A549 (cell line): ENCODE data around the gene ECI1. TPM values are rescaled to one million over a fixed set of nuclear protein-coding genes. Genes with fewer than 3 reads are reported as not detected.

ENCODE experiments used
- ATAC-seq, 2 experiments: fragments of 200-7000 bp in 1 of 2; fragments of >200 bp in 1 of 2; cut with Nextera tagmentation in 1 of 2; cut with Tn5 transposase in 1 of 2; 3 replicates each; pipeline versions ENCODE4 v1.8.0 to v1.9.1; 2018 to 2020; ENCODE audit warnings: mild to moderate bottlenecking in 1 of 2, moderate library complexity in 1 of 2
- CTCF ChIA-PET: fragments of 300-600 bp; sonication (Branson Sonifier 250); formaldehyde crosslinking; extraction: SDS; loops from one replicate; lab custom pipeline; 2021; ENCODE audit warnings: antibody characterized with exemption, inconsistent platforms; lab: Yijun Ruan, JAX
- POLR2A ChIA-PET: fragments of 350-600 bp; formaldehyde crosslinking; extraction: SDS; loops from one replicate; lab custom pipeline; 2021; ENCODE audit warnings: antibody characterized with exemption, inconsistent platforms; lab: Yijun Ruan, JAX
- DNase-seq, 2 experiments: peaks; one replicate each; pipeline versions ENCODE4 v3.0.0 to v3.0.0-alpha.2; 2011 to 2016; ENCODE audit warnings: low read depth in 1 of 2, low spot score in 1 of 2
- FAIRE-seq: peaks from 2 replicates; lab custom pipeline; 2011; peaks lifted over from hg19 to GRCh38; lab: Jason Lieb, UNC
- H3K27ac ChIP-seq, 2 experiments: fragments of >200 bp; sonication (Bioruptor Twin); formaldehyde crosslinking; 3 replicates each; pipeline ENCODE4 v1.5.1; 2016 to 2017
- H3K4me1 ChIP-seq: fragments of >200 bp; sonication (Bioruptor Twin); formaldehyde crosslinking; 3 replicates; pipeline ENCODE4 v1.6.1; 2016
- H3K4me2 ChIP-seq: fragments of >200 bp; sonication (Bioruptor Twin); formaldehyde crosslinking; 3 replicates; pipeline ENCODE4 v1.6.1; 2016
- H3K4me3 ChIP-seq: fragments of >200 bp; sonication (Bioruptor Twin); formaldehyde crosslinking; 3 replicates; pipeline ENCODE4 v1.5.1; 2016
- H3K9me3 ChIP-seq: fragments of >200 bp; sonication (Bioruptor Twin); formaldehyde crosslinking; 3 replicates; pipeline ENCODE4 v1.6.1; 2016
- CTCF ChIP-seq: fragments of >200 bp; sonication (Bioruptor Twin); formaldehyde crosslinking; IDR thresholded peaks from 3 replicates; pipeline ENCODE4 v1.5.1; 2016
- EP300 ChIP-seq, 2 experiments: fragments of >200 bp; sonication (Bioruptor Twin); formaldehyde crosslinking; IDR thresholded peaks; 2 replicates in 1 of 2; 3 replicates in 1 of 2; pipeline ENCODE4 v1.6.1; 2016 to 2017
- NR3C1 ChIP-seq: fragments of >200 bp; sonication (Bioruptor Twin); formaldehyde crosslinking; IDR thresholded peaks from 3 replicates; pipeline ENCODE4 v1.6.1; 2017
- RARB ChIP-seq: fragments of 250-450 bp; sonication (Bioruptor Pico); IDR thresholded peaks from 2 replicates; pipeline ENCODE4 v1.8.0; 2021; ENCODE audit warnings: mild to moderate bottlenecking, moderate library complexity
- REST ChIP-seq: fragments of 200-600 bp; sonication (generic); IDR thresholded peaks from 2 replicates; pipeline ENCODE4 v1.6.1; 2016; ENCODE audit warnings: antibody characterized with exemption, mild to moderate bottlenecking, moderate library complexity
- RFX5 ChIP-seq: fragments of 450-650 bp; IDR thresholded peaks from 2 replicates; pipeline ENCODE4 v1.7.1; 2014; ENCODE audit warnings: antibody characterized with exemption, mild to moderate bottlenecking, moderate library complexity
- TFCP2L1 ChIP-seq: fragments of 250-450 bp; sonication (Bioruptor Pico); IDR thresholded peaks from 2 replicates; pipeline ENCODE4 v1.5.0; 2021; ENCODE audit warnings: mild to moderate bottlenecking
- USF2 ChIP-seq: fragments of 450-650 bp; IDR thresholded peaks from 2 replicates; pipeline ENCODE4 v1.6.1; 2014; ENCODE audit warnings: antibody characterized with exemption
- ZSCAN20 ChIP-seq: fragments of 250-450 bp; sonication (Bioruptor Pico); IDR thresholded peaks from 2 replicates; pipeline ENCODE4 v1.8.0; 2022; ENCODE audit warnings: mild to moderate bottlenecking, moderate library complexity
- WGBS: methylation state at CpG from one replicate; pipeline ENCODE4 v1.1.6; 2017; ENCODE audit errors: missing lambda C conversion rate; 5-methylcytosine and 5-hydroxymethylcytosine counted together
- polyA plus RNA-seq, 4 experiments: library from polyadenylated mRNA; depleted of rRNA in 3 of 4; stranded (reverse); fragments of >200 nt; fragmentation: RNase III in 1 of 4; extraction: RNeasy Plus Mini Kit Qiagen cat#74134 plus additional on column Dnase treatment in 1 of 4; gene quantifications; 2 replicates in 3 of 4; 3 replicates in 1 of 4; pipeline ENCODE4 v1.2.3, GENCODE V29; 2011 to 2017
- small RNA-seq, 6 experiments: library from RNA; depleted of rRNA; stranded (forward); fragments of <200 nt; gene quantifications; one replicate each; pipeline ENCODE3, GENCODE V24; 2012

Gene ECI1
- polyA plus RNA-seq, 2 of the 4 experiments (the other 2 are of a cell fraction) = 41.5 to 47.9 TPM

- no peak overlapping the region for H3K4me3 ChIP-seq
- DNase-seq (no peak), FAIRE-seq (no peak), ATAC-seq (no peak)
- no peaks in the 10 kb centered on the region for H3K9me3 ChIP-seq
- ChIA-PET CTCF (interaction anchor here (1.1 kb wide), 1 partner anchor 310 kb away, joined by 3 read pairs; no protein-coding TSS in a partner anchor), POLR2A (no interaction called here)
- H3K27ac ChIP-seq = no peak overlapping the region
- no peak overlapping the region for H3K4me2 ChIP-seq
- no peak for TF ChIP-seq NR3C1
- 72% methylated on average over 11 of the region's 25 CpGs for WGBS
- H3K4me1 ChIP-seq = peaks cover 17% of the 10 kb centered on the region
Measured at GRCh38 chr16:2190659-2191445, 60.5 kb downstream of the ECI1 start.

DNA sequence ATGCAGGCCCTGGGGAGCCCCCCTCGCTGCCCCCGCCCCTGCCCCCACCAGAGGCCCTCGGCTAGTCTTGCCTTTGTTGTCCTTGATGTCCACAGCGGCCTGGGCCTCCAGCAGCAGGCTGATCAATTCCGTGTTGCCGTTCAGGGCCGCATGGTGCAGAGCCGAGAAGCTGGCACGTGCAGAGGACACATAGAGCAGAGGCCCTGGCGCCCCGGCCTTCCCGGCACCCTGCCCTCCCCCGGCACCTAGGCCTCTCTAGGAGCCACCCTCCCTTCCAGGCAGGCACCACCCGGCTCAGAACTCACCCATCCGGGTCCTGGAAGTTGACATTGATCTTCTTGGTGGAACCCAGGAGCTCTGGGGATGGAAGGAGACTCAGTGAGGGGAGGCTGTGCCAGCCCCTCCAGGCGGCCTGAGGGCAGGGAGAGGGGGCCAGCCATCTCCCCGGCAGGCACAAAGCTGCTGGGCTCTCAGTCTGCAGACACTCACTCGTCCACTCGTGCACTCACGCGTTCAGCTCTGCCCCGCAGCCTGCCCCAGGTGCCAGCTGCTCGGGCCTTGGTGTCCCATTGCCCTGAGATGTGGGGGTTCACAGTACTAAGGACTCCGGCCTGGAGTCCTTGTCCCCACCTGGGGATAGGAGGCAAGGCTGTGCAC is 61.3 kb downstream of the ECI1 start:
- CTCF ChIA-PET = interaction anchor here (1.1 to 1.4 kb wide), 2 partner anchors 186 to 311 kb away, joined by 3 read pairs; no protein-coding TSS in a partner anchor

More for the DNA sequence above, 61.3 kb downstream of the ECI1 start:
- Histone ChIP-seq H3K4me1 (peaks cover 10% of the 10 kb centered on the region), H3K27ac (no peak overlapping the region), H3K9me3 (no peaks in the 10 kb centered on the region), H3K4me2 (no peak overlapping the region), H3K4me3 (no peak overlapping the region)
- DNase-seq (no peak), ATAC-seq (no peak), FAIRE-seq (no peak)
- 81% methylated on average over 14 of the region's 24 CpGs for WGBS
- POLR2A ChIA-PET = interaction anchor here (0.6 kb wide), 1 partner anchor 13 kb away, joined by 5 read pairs; no protein-coding TSS in a partner anchor
- TF ChIP-seq REST = no peak
- TF ChIP-seq RARB (CRISPR knock-in tag) = no peak
- TF ChIP-seq ZSCAN20 (CRISPR knock-in tag) = no peak
- no peak for TF ChIP-seq TFCP2L1 (CRISPR knock-in tag)
- TF ChIP-seq USF2 = no peak
- TF ChIP-seq CTCF = no peak
- no peak for TF ChIP-seq RFX5
- no peak for TF ChIP-seq EP300 (IDR thresholded peaks at IDR 0.05)

Small RNA genes within 50 kb of the gene (small RNA-seq; reads per million reads assigned to genes)
- 0 to 44.5 (median 11.0) reads per million in 6 experiments for gene MIR3677
- gene MIR4717 = 0 to 1.9 (median 0) reads per million in 6 experiments

Other genes starting within 250 kb of the ECI1 start
- 15.3 and 17.7 TPM in 2 replicates for gene ZNF598, start 241.8 kb downstream of the ECI1 start, polyA plus RNA-seq (2011; rRNA removed)
- gene ZNF598, start 241.8 kb downstream of the ECI1 start, polyA plus RNA-seq (2017; fragmentation: RNase III; extraction: RNeasy Plus Mini Kit Qiagen cat#74134 plus additional on column Dnase treatment) = 32.7 to 35.0 TPM (median 33.8 TPM) in 3 replicates
- gene NPW, start 231.8 kb downstream of the ECI1 start, polyA plus RNA-seq (2011; rRNA removed) = 0.13 and 0.26 TPM in 2 replicates
- 1.0 to 1.6 TPM (median 1.2 TPM) in 3 replicates for gene NPW, start 231.8 kb downstream of the ECI1 start, polyA plus RNA-seq (2017; fragmentation: RNase III; extraction: RNeasy Plus Mini Kit Qiagen cat#74134 plus additional on column Dnase treatment)
- 33.1 and 35.0 TPM in 2 replicates for gene NHERF2, start 224.7 kb downstream of the ECI1 start, polyA plus RNA-seq (2011; rRNA removed)
- 27.3 to 32.3 TPM (median 31.0 TPM) in 3 replicates for gene NHERF2, start 224.7 kb downstream of the ECI1 start, polyA plus RNA-seq (2017; fragmentation: RNase III; extraction: RNeasy Plus Mini Kit Qiagen cat#74134 plus additional on column Dnase treatment)
- 28.8 and 34.8 TPM in 2 replicates for gene NTHL1, start 203.8 kb downstream of the ECI1 start, polyA plus RNA-seq (2011; rRNA removed)
- gene NTHL1, start 203.8 kb downstream of the ECI1 start, polyA plus RNA-seq (2017; fragmentation: RNase III; extraction: RNeasy Plus Mini Kit Qiagen cat#74134 plus additional on column Dnase treatment) = 41.4 to 42.3 TPM (median 42.1 TPM) in 3 replicates
- gene TSC2, start 203.6 kb downstream of the ECI1 start, polyA plus RNA-seq (2011; rRNA removed) = 32.6 and 41.7 TPM in 2 replicates
- 42.0 to 47.3 TPM (median 45.1 TPM) in 3 replicates for gene TSC2, start 203.6 kb downstream of the ECI1 start, polyA plus RNA-seq (2017; fragmentation: RNase III; extraction: RNeasy Plus Mini Kit Qiagen cat#74134 plus additional on column Dnase treatment)
- gene PKD1, start 115.7 kb downstream of the ECI1 start, polyA plus RNA-seq (2011; rRNA removed) = 11.5 and 17.3 TPM in 2 replicates
- gene PKD1, start 115.7 kb downstream of the ECI1 start, polyA plus RNA-seq (2017; fragmentation: RNase III; extraction: RNeasy Plus Mini Kit Qiagen cat#74134 plus additional on column Dnase treatment) = 38.4 to 39.7 TPM (median 39.2 TPM) in 3 replicates
- gene RAB26, start 103.0 kb downstream of the ECI1 start, polyA plus RNA-seq (2011; rRNA removed) = 6.7 and 7.5 TPM in 2 replicates
- 5.7 to 7.3 TPM (median 6.7 TPM) in 3 replicates for gene RAB26, start 103.0 kb downstream of the ECI1 start, polyA plus RNA-seq (2017; fragmentation: RNase III; extraction: RNeasy Plus Mini Kit Qiagen cat#74134 plus additional on column Dnase treatment)
- 31.9 and 32.0 TPM in 2 replicates for gene TRAF7, start 95.8 kb downstream of the ECI1 start, polyA plus RNA-seq (2011; rRNA removed)
- gene TRAF7, start 95.8 kb downstream of the ECI1 start, polyA plus RNA-seq (2017; fragmentation: RNase III; extraction: RNeasy Plus Mini Kit Qiagen cat#74134 plus additional on column Dnase treatment) = 47.6 to 50.0 TPM (median 48.1 TPM) in 3 replicates
- 0.13 and 0.27 TPM in 2 replicates for gene CASKIN1, start 55.0 kb downstream of the ECI1 start, polyA plus RNA-seq (2011; rRNA removed)
- 0.72 to 1.0 TPM (median 0.87 TPM) in 3 replicates for gene CASKIN1, start 55.0 kb downstream of the ECI1 start, polyA plus RNA-seq (2017; fragmentation: RNase III; extraction: RNeasy Plus Mini Kit Qiagen cat#74134 plus additional on column Dnase treatment)
- gene MLST8, start 46.1 kb downstream of the ECI1 start, polyA plus RNA-seq (2011; rRNA removed) = 46.8 and 49.5 TPM in 2 replicates
- 48.4 to 53.9 TPM (median 50.4 TPM) in 3 replicates for gene MLST8, start 46.1 kb downstream of the ECI1 start, polyA plus RNA-seq (2017; fragmentation: RNase III; extraction: RNeasy Plus Mini Kit Qiagen cat#74134 plus additional on column Dnase treatment)
- 2.0 and 3.1 TPM in 2 replicates for gene BRICD5, start 40.7 kb downstream of the ECI1 start, polyA plus RNA-seq (2011; rRNA removed)
- gene BRICD5, start 40.7 kb downstream of the ECI1 start, polyA plus RNA-seq (2017; fragmentation: RNase III; extraction: RNeasy Plus Mini Kit Qiagen cat#74134 plus additional on column Dnase treatment) = 7.4 to 11.6 TPM (median 9.1 TPM) in 3 replicates
- gene PGP, start 36.7 kb downstream of the ECI1 start, polyA plus RNA-seq (2011; rRNA removed) = 13.9 and 15.0 TPM in 2 replicates
- gene PGP, start 36.7 kb downstream of the ECI1 start, polyA plus RNA-seq (2017; fragmentation: RNase III; extraction: RNeasy Plus Mini Kit Qiagen cat#74134 plus additional on column Dnase treatment) = 27.7 to 33.7 TPM (median 31.9 TPM) in 3 replicates
- 10.4 and 11.0 TPM in 2 replicates for gene E4F1, start 28.0 kb downstream of the ECI1 start, polyA plus RNA-seq (2011; rRNA removed)
- gene E4F1, start 28.0 kb downstream of the ECI1 start, polyA plus RNA-seq (2017; fragmentation: RNase III; extraction: RNeasy Plus Mini Kit Qiagen cat#74134 plus additional on column Dnase treatment) = 22.0 to 24.4 TPM (median 23.3 TPM) in 3 replicates
- 0.36 and 0.65 TPM in 2 replicates for gene DNASE1L2, start 15.1 kb downstream of the ECI1 start, polyA plus RNA-seq (2011; rRNA removed)
- 0.88 to 1.5 TPM (median 1.2 TPM) in 3 replicates for gene DNASE1L2, start 15.1 kb downstream of the ECI1 start, polyA plus RNA-seq (2017; fragmentation: RNase III; extraction: RNeasy Plus Mini Kit Qiagen cat#74134 plus additional on column Dnase treatment)
- 163 and 183 TPM in 2 replicates for gene RNPS1, start 16.5 kb upstream of the ECI1 start, polyA plus RNA-seq (2011; rRNA removed)
- gene RNPS1, start 16.5 kb upstream of the ECI1 start, polyA plus RNA-seq (2017; fragmentation: RNase III; extraction: RNeasy Plus Mini Kit Qiagen cat#74134 plus additional on column Dnase treatment) = 197 to 206 TPM (median 200 TPM) in 3 replicates
- gene ABCA3, start 89.1 kb upstream of the ECI1 start, polyA plus RNA-seq (2011; rRNA removed) = 6.4 and 7.6 TPM in 2 replicates
- gene ABCA3, start 89.1 kb upstream of the ECI1 start, polyA plus RNA-seq (2017; fragmentation: RNase III; extraction: RNeasy Plus Mini Kit Qiagen cat#74134 plus additional on column Dnase treatment) = 8.6 to 10.7 TPM (median 9.9 TPM) in 3 replicates
- gene CCNF, start 177.9 kb upstream of the ECI1 start, polyA plus RNA-seq (2011; rRNA removed) = 6.5 and 8.0 TPM in 2 replicates
- gene CCNF, start 177.9 kb upstream of the ECI1 start, polyA plus RNA-seq (2017; fragmentation: RNase III; extraction: RNeasy Plus Mini Kit Qiagen cat#74134 plus additional on column Dnase treatment) = 13.4 to 15.1 TPM (median 14.4 TPM) in 3 replicates
- 9.5 and 9.6 TPM in 2 replicates for gene TEDC2, start 208.5 kb upstream of the ECI1 start, polyA plus RNA-seq (2011; rRNA removed)
- 20.7 to 22.6 TPM (median 22.2 TPM) in 3 replicates for gene TEDC2, start 208.5 kb upstream of the ECI1 start, polyA plus RNA-seq (2017; fragmentation: RNase III; extraction: RNeasy Plus Mini Kit Qiagen cat#74134 plus additional on column Dnase treatment)
- not detected in 2 replicates for gene NTN3, start 219.7 kb upstream of the ECI1 start, polyA plus RNA-seq (2011; rRNA removed)
- 0.04 TPM in 1 of 3 replicates, not detected in the others for gene NTN3, start 219.7 kb upstream of the ECI1 start, polyA plus RNA-seq (2017; fragmentation: RNase III; extraction: RNeasy Plus Mini Kit Qiagen cat#74134 plus additional on column Dnase treatment)
- gene TBC1D24, start 223.5 kb upstream of the ECI1 start, polyA plus RNA-seq (2011; rRNA removed) = 4.0 and 4.2 TPM in 2 replicates
- 5.9 to 7.3 TPM (median 6.3 TPM) in 3 replicates for gene TBC1D24, start 223.5 kb upstream of the ECI1 start, polyA plus RNA-seq (2017; fragmentation: RNase III; extraction: RNeasy Plus Mini Kit Qiagen cat#74134 plus additional on column Dnase treatment)